Large intestine (tissue), 3 donors: ENCODE measurements around the gene ELFN2. TPM values are rescaled to one million over a fixed set of nuclear protein-coding genes. Genes with fewer than 3 reads are reported as not detected.

Experiments
- DNase-seq, 2 donors: peaks; one replicate each; pipeline versions ENCODE4 v3.0.0 to v3.0.0-alpha.2; 2013
- H3K27ac ChIP-seq: one replicate; pipeline ENCODE4 v1.5.1; 2013; ENCODE audit warnings: low read length
- H3K27me3 ChIP-seq: 2 replicates; pipeline ENCODE4 v1.6.1; 2013; ENCODE audit warnings: low read length; ENCODE audit not compliant: control insufficient read depth, insufficient read depth
- H3K36me3 ChIP-seq: 2 replicates; pipeline ENCODE4 v1.6.1; 2013; ENCODE audit warnings: low read length; ENCODE audit not compliant: control insufficient read depth, insufficient read depth
- H3K4me1 ChIP-seq: one replicate; pipeline ENCODE4 v1.6.1; 2013; ENCODE audit warnings: low read length; ENCODE audit not compliant: control insufficient read depth, insufficient read depth
- H3K4me3 ChIP-seq: one replicate; pipeline ENCODE4 v1.5.1; 2013; ENCODE audit warnings: low read length
- H3K9me3 ChIP-seq: one replicate; pipeline ENCODE4 v1.6.1; 2013; ENCODE audit warnings: mild to moderate bottlenecking, low read depth, low read length, moderate library complexity; ENCODE audit not compliant: control insufficient read depth
- WGBS: methylation state at CpG from one replicate; pipeline ENCODE4 v1.1.5; 2013; ENCODE audit warnings: low lambda C conversion rate; ENCODE audit not compliant: insufficient coverage; 5-methylcytosine and 5-hydroxymethylcytosine counted together
- polyA plus RNA-seq: library from polyadenylated mRNA; unstranded; fragments of 120-200 nt; gene quantifications from one replicate; pipeline ENCODE4 v1.2.1, GENCODE V29; 2013

Gene ELFN2
- polyA plus RNA-seq, 1 donor, result 0.27 TPM

- peaks cover 10% of the 10 kb centered on the region for H3K27me3 ChIP-seq
- DNase-seq, result no peak
Measured at GRCh38 chr22:37374571-37374970, 52.7 kb downstream of the ELFN2 start.

DNA sequence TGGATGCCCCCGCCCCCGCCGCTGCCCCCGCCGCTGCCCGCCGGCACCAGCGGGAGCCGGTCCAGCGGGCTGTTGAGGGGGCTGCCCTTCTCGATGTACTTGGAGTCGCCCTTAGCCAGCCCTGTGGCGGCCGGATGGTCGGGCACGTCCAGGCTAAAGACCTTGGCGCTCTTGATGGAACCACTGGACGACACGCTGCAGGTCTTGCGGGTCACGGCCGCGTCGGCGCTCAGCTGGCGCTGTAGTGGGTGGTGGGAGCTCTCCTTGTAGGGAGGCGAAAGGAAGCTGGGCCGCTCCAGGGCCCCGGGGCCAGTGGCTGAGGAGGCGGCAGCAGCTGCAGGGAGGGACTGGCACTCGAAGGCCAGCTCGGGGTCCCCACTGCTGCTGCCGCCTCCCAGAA lies 53.8 kb downstream of the ELFN2 start:
- peaks cover 1% of the 10 kb centered on the region for H3K27me3 ChIP-seq

More at GRCh38 chr22:37374571-37374970, 52.7 kb downstream of the ELFN2 start:
- no peaks in the 10 kb centered on the region for H3K36me3 ChIP-seq
- H3K4me1 ChIP-seq, result no peaks in the 10 kb centered on the region
- H3K27ac ChIP-seq, result no peak overlapping the region
- WGBS, result no CpG with 5 or more reads among the region's 35 CpGs
- peaks cover 7% of the 10 kb centered on the region for H3K9me3 ChIP-seq
- no peak overlapping the region for H3K4me3 ChIP-seq

DNA sequence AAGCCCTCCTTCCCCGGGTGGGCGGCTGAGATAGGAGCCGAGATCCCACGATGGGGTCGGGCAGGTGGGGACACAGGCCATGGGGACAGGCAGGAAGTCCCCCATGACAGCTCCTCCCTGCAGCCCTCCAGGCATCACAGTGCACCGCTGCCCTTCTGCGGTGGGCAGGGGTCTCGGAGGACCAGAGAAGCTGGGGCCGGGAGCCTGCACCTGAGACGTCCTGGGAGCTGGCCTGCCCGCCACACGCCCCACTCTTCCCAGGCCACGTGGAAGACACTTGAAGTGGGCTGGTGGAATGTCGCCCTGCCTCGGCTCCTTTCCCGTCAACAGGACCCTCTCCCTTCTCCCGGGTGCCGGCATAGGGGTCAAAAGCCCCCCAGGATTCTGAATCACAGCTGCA lies 55.4 kb downstream of the ELFN2 start:
- no peaks in the 10 kb centered on the region for H3K36me3 ChIP-seq
- H3K4me3 ChIP-seq, result no peak overlapping the region
- H3K27me3 ChIP-seq, result no peaks in the 10 kb centered on the region
- peaks cover 7% of the 10 kb centered on the region for H3K9me3 ChIP-seq
- WGBS, result no CpG with 5 or more reads among the region's 18 CpGs
- no peak overlapping the region for H3K27ac ChIP-seq
- H3K4me1 ChIP-seq, result no peaks in the 10 kb centered on the region
- DNase-seq, result no peak

More for the DNA sequence above, 53.8 kb downstream of the ELFN2 start:
- H3K27ac ChIP-seq, result no peak overlapping the region
- no CpG with 5 or more reads among the region's 33 CpGs for WGBS
- H3K36me3 ChIP-seq, result no peaks in the 10 kb centered on the region
- H3K4me3 ChIP-seq, result no peak overlapping the region
- H3K9me3 ChIP-seq, result peaks cover 7% of the 10 kb centered on the region
- DNase-seq, result no peak
- H3K4me1 ChIP-seq, result no peaks in the 10 kb centered on the region

GRCh38 chr22:37371491-37371890 lies 55.8 kb downstream of the ELFN2 start:
- Histone ChIP-seq H3K4me1 (no peaks in the 10 kb centered on the region), H3K36me3 (no peaks in the 10 kb centered on the region), H3K9me3 (peaks cover 7% of the 10 kb centered on the region), H3K4me3 (no peak overlapping the region), H3K27ac (no peak overlapping the region), H3K27me3 (no peaks in the 10 kb centered on the region)
- WGBS, result no CpG with 5 or more reads among the region's 8 CpGs
- DNase-seq, result no peak

GRCh38 chr22:37370306-37370979 lies 56.8 kb downstream of the ELFN2 start:
- H3K27ac ChIP-seq, result no peak overlapping the region
- DNase-seq, result no peak
- no CpG with 5 or more reads among the region's 12 CpGs for WGBS

DNA sequence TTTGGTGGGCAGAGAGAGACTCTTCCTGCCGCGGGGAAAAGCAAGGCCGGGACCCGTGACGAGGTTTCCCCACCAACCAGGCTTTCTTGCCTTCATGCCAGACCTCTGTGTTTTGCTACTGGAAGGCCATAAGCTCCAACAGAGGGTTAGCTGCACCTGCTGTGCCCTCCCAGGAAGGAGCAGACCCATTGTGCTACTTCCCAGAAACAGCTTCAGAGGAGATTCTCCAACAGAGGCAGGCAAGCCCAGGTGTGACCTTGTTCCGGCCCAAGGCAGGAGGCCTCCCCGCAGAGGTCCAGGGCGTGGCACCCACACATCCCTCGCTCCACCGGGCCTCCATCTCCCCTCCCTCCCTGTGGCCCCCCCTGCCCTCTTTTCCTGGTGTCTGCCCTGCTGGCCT lies 57.8 kb downstream of the ELFN2 start:
- DNase-seq, result no peak
- Histone ChIP-seq H3K9me3 (peaks cover 7% of the 10 kb centered on the region), H3K27ac (no peak overlapping the region), H3K4me3 (no peak overlapping the region), H3K4me1 (no peaks in the 10 kb centered on the region), H3K36me3 (no peaks in the 10 kb centered on the region), H3K27me3 (no peaks in the 10 kb centered on the region)
- WGBS, result no CpG with 5 or more reads among the region's 10 CpGs

More at GRCh38 chr22:37370306-37370979, 56.8 kb downstream of the ELFN2 start:
- peaks cover 7% of the 10 kb centered on the region for H3K9me3 ChIP-seq
- no peak overlapping the region for H3K4me3 ChIP-seq
- no peaks in the 10 kb centered on the region for H3K4me1 ChIP-seq
- no peaks in the 10 kb centered on the region for H3K27me3 ChIP-seq
- H3K36me3 ChIP-seq, result no peaks in the 10 kb centered on the region

GRCh38 chr22:37368058-37368457 lies 59.2 kb downstream of the ELFN2 start:
- no peaks in the 10 kb centered on the region for H3K9me3 ChIP-seq
- no peak for DNase-seq
- no peak overlapping the region for H3K4me3 ChIP-seq
- H3K4me1 ChIP-seq, result no peaks in the 10 kb centered on the region
- H3K27ac ChIP-seq, result no peak overlapping the region
- WGBS, result no CpG with 5 or more reads among the region's 4 CpGs
- H3K27me3 ChIP-seq, result no peaks in the 10 kb centered on the region
- H3K36me3 ChIP-seq, result no peaks in the 10 kb centered on the region

DNA sequence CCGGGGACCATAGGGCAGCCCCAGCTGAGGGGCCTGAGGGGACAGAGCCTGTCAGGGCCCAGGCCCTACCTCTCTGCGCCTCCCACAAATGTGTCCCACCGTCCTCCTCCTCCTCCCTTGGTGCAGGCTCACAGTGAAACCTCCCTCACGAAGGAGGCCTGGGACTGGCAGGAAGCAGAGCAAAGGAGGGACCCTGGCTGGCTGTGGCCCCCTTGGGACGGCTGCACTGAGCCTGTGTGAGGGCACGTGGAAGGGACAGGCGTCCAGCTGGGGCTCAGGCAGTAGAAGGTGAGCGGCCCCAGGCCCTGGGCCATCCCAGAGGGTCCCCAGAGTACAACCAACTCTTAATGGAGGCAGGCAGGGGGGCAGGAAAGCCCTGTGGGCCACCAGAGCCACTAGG lies 60.7 kb downstream of the ELFN2 start:
- no peaks in the 10 kb centered on the region for H3K36me3 ChIP-seq
- H3K27me3 ChIP-seq, result no peaks in the 10 kb centered on the region
- H3K27ac ChIP-seq, result no peak overlapping the region
- no peaks in the 10 kb centered on the region for H3K4me1 ChIP-seq
- WGBS, result no CpG with 5 or more reads among the region's 8 CpGs
- H3K9me3 ChIP-seq, result no peaks in the 10 kb centered on the region
- H3K4me3 ChIP-seq, result no peak overlapping the region
- DNase-seq, result no peak

- Histone ChIP-seq H3K4me3 (no peak overlapping the region), H3K9me3 (no peaks in the 10 kb centered on the region), H3K36me3 (no peaks in the 10 kb centered on the region), H3K27ac (no peak overlapping the region), H3K27me3 (no peaks in the 10 kb centered on the region), H3K4me1 (no peaks in the 10 kb centered on the region)
- no peak for DNase-seq
- 75% methylated on average over 4 of the region's 10 CpGs for WGBS
Measured at GRCh38 chr22:37365950-37366349, 61.3 kb downstream of the ELFN2 start.

- H3K4me1 ChIP-seq, result no peaks in the 10 kb centered on the region
- whole genome bisulfite sequencing, result no CpG with 5 or more reads among the region's 15 CpGs
- no peak for DNase-seq
- H3K36me3 ChIP-seq, result no peaks in the 10 kb centered on the region
- no peak overlapping the region for H3K27ac ChIP-seq
- no peak overlapping the region for H3K4me3 ChIP-seq
- no peaks in the 10 kb centered on the region for H3K9me3 ChIP-seq
- no peaks in the 10 kb centered on the region for H3K27me3 ChIP-seq
Measured at GRCh38 chr22:37363261-37363992, 63.9 kb downstream of the ELFN2 start.
